Measurements from ENCODE around the gene DNAJC24.

DNA sequence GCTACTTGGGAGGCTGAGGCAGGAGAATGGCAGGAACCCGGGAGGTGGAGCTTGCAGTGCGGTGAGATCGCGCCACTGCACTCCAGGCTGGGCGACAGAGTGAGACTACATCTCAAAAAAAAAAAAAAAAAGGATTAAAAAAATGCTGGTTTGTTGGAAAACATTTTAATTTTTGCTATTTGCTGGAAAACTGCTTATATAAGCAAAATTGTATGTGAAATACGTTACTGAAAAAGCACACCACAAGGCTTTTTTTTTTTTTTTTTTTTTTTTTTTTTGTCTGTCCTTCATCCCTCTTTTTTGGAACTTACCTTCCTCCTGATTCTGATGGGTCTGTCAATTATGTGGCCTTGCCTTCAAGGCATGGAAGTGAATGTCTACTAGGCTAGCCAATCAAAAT is 41.0 kb upstream of the DNAJC24 start:
- TF ChIP-seq, protein P1, sequence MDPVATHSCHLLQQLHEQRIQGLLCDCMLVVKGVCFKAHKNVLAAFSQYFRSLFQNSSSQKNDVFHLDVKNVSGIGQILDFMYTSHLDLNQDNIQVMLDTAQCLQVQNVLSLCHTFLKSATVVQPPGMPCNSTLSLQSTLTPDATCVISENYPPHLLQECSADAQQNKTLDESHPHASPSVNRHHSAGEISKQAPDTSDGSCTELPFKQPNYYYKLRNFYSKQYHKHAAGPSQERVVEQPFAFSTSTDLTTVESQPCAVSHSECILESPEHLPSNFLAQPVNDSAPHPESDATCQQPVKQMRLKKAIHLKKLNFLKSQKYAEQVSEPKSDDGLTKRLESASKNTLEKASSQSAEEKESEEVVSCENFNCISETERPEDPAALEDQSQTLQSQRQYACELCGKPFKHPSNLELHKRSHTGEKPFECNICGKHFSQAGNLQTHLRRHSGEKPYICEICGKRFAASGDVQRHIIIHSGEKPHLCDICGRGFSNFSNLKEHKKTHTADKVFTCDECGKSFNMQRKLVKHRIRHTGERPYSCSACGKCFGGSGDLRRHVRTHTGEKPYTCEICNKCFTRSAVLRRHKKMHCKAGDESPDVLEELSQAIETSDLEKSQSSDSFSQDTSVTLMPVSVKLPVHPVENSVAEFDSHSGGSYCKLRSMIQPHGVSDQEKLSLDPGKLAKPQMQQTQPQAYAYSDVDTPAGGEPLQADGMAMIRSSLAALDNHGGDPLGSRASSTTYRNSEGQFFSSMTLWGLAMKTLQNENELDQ (tag by site-specific recombination; IDR thresholded peaks at IDR 0.05; ENCODE audit: low read depth), result no peak
- TF ChIP-seq CTCF (tag by site-specific recombination; IDR thresholded peaks at IDR 0.05) (no peak), IKZF3 (tag by site-specific recombination; IDR thresholded peaks at IDR 0.05) (no peak), ZNF138 (tag by site-specific recombination; IDR thresholded peaks at IDR 0.05; ENCODE audit: borderline replicate concordance) (no peak), ZNF133 (tag by site-specific recombination; IDR thresholded peaks at IDR 0.05) (no peak), KLF8 (tag by site-specific recombination; IDR thresholded peaks at IDR 0.05) (no peak), ZBTB20 (tag by site-specific recombination; IDR thresholded peaks at IDR 0.05) (no peak), ZIC2 (tag by site-specific recombination; IDR thresholded peaks at IDR 0.05) (no peak), ZNF792 (tag by site-specific recombination; IDR thresholded peaks at IDR 0.05) (no peak)
- TF ChIP-seq, protein P2, sequence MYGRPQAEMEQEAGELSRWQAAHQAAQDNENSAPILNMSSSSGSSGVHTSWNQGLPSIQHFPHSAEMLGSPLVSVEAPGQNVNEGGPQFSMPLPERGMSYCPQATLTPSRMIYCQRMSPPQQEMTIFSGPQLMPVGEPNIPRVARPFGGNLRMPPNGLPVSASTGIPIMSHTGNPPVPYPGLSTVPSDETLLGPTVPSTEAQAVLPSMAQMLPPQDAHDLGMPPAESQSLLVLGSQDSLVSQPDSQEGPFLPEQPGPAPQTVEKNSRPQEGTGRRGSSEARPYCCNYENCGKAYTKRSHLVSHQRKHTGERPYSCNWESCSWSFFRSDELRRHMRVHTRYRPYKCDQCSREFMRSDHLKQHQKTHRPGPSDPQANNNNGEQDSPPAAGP (tag by site-specific recombination; IDR thresholded peaks at IDR 0.05), result no peak
